Measurements from ENCODE around the gene DAND5. TPM values are rescaled to one million over a fixed set of nuclear protein-coding genes. Genes with fewer than 3 reads are reported as not detected.

The DAND5 gene
- total RNA-seq, 2 experiments from 2014 or later: 0.21 to 0.26 TPM

DNA sequence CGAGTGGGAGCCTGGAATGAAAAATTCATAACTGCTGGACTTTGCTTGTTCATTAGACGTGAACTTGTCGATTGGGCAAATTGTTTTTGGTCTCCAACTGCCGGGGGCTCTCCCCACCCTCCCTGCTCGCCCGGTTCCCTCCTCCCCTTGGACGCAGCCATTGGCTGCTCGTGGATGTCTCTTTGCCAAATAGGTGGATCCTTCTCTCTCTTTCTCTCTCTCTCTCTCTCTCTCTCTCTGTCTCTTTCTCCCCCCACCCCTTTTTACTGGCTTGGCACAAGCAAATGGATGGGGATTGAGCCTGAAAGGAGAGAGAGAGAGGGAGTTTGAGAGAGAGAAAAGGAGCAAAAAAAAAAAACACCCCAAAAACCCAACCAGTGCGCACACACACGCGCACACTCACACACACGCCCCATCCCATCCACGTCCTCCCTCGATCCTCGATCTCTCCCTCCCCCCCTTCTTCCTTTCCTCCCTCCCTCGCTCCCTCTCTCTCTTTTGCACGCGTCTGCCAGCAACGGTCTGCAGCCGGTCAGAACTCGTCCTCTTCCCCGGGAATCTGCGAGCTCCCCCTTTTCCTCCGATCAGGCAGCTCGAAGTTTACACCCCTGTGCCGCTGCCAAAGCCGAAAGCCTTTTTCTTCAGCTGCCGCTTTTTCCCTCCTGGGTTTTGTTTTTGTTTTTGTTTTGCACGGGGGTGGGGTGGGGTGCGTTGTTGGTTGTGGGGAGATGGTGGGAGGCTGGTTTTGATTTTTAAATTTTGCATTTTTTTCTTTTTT lies 53.7 kb downstream of the DAND5 start:
- ATAC-seq: no peak
- Mint-ChIP-seq H3K36me3 (no peaks in the 10 kb centered on the region), H3K4me3 (peak overlapping the region; percentile 60), H3K4me1 (peaks cover 16% of the 10 kb centered on the region), H3K27me3 (peaks cover 78% of the 10 kb centered on the region), H3K27ac (no peak overlapping the region), H3K9me3 (ENCODE audit: low read depth) (no peaks in the 10 kb centered on the region)
- CTCF ChIA-PET: interaction anchor here (1.1 to 2.2 kb wide), 7 partner anchors 10 to 71 kb away, joined by 3 to 9 read pairs (median 7); no protein-coding TSS in a partner anchor
- DNase-seq: no peak

DNA sequence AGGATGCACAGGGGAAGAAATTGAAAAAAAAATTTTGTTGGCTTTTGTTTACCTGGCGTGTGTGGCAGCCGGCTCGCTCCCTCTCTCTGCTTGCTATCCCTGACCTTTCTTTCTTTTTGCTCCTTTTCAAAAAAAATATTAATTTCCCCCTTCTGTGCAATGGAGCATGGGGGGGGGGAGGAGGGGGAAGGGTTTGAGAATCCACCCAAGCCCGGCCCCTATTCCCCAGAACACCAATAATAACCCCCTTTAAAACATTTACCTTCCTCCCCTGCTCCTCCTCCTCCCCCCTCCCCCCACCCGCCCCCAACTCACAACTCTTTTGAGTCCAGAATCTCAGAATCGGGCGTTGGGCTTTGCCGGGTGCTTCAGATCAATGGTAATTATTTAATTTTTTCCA lies 54.3 kb downstream of the DAND5 start:
- Mint-ChIP-seq H3K9me3 (ENCODE audit: low read depth) (no peaks in the 10 kb centered on the region), H3K4me3 (peak overlapping the region; percentile 60), H3K27me3 (peaks cover 79% of the 10 kb centered on the region), H3K27ac (no peak overlapping the region), H3K36me3 (no peaks in the 10 kb centered on the region), H3K4me1 (peaks cover 16% of the 10 kb centered on the region)
- CTCF ChIA-PET: interaction anchor here (0.7 to 1.7 kb wide), 6 partner anchors 10 to 74 kb away, joined by 3 to 9 read pairs (median 5); no protein-coding TSS in a partner anchor
- DNase-seq: no peak
- no peak for ATAC-seq

Small RNA genes within 50 kb of the gene (microRNA-seq; reads per million reads assigned to microRNA genes)
- not detected for gene MIR5695
- 4.7 reads per million, percentile 11 among the genes with 10 or more reads in this experiment for gene MIR6515

Other genes starting within 250 kb of the DAND5 start
- 100 to 1,000 TPM; 101 to 104 TPM for gene TNPO2, start 245.6 kb upstream of the DAND5 start, total RNA-seq
- gene TRIR, start 234.9 kb upstream of the DAND5 start, total RNA-seq: 100 to 1,000 TPM; 195 to 239 TPM
- 10 to 100 TPM; 68.6 to 84.1 TPM for gene GET3, start 232.1 kb upstream of the DAND5 start, total RNA-seq
- gene BEST2, start 217.8 kb upstream of the DAND5 start, total RNA-seq: not detected
- gene HOOK2, start 194.0 kb upstream of the DAND5 start, total RNA-seq: 10 to 100 TPM; 16.6 to 18.2 TPM
- 100 to 1,000 TPM; 142 to 191 TPM for gene JUNB, start 178.1 kb upstream of the DAND5 start, total RNA-seq
- 100 to 1,000 TPM; 168 to 218 TPM for gene PRDX2, start 167.8 kb upstream of the DAND5 start, total RNA-seq
- 10 to 100 TPM; 27.9 to 29.8 TPM for gene THSD8, start 167.5 kb upstream of the DAND5 start, total RNA-seq
- gene RNASEH2A, start 163.0 kb upstream of the DAND5 start, total RNA-seq: 10 to 100 TPM; 53.4 to 58.8 TPM
- not detected for gene RTBDN, start 135.0 kb upstream of the DAND5 start, total RNA-seq
- gene MAST1, start 131.1 kb upstream of the DAND5 start, total RNA-seq: 1 to 10 TPM in 1 of 2 experiments, under 1 TPM in 1; 0.67 to 2.5 TPM
- gene DNASE2, start 88.1 kb upstream of the DAND5 start, total RNA-seq: 10 to 100 TPM; 32.5 to 34.1 TPM
- gene KLF1, start 82.4 kb upstream of the DAND5 start, total RNA-seq: under 1 TPM; 0.29 to 0.45 TPM
- 10 to 100 TPM; 38.7 to 46.1 TPM for gene GCDH, start 78.4 kb upstream of the DAND5 start, total RNA-seq
- gene SYCE2, start 50.3 kb upstream of the DAND5 start, total RNA-seq: 1 to 10 TPM; 2.2 to 2.5 TPM
- 100 to 1,000 TPM in 1 of 2 experiments, 10 to 100 TPM in 1; 96.6 to 131 TPM for gene FARSA, start 35.9 kb upstream of the DAND5 start, total RNA-seq
- 100 to 1,000 TPM; 745 to 898 TPM for gene CALR, start 31.0 kb upstream of the DAND5 start, total RNA-seq
- 100 to 1,000 TPM; 164 to 168 TPM for gene RAD23A, start 23.7 kb upstream of the DAND5 start, total RNA-seq
- 10 to 100 TPM; 23.9 to 24.9 TPM for gene GADD45GIP1, start 12.4 kb upstream of the DAND5 start, total RNA-seq
- under 1 TPM; 0.21 to 0.32 TPM for gene NFIX, start 25.9 kb downstream of the DAND5 start, total RNA-seq
- gene LYL1, start 133.3 kb downstream of the DAND5 start, total RNA-seq: under 1 TPM; 0.49 to 0.64 TPM
- gene TRMT1, start 147.2 kb downstream of the DAND5 start, total RNA-seq: 10 to 100 TPM; 43.2 to 50.2 TPM
- 10 to 100 TPM; 82.2 to 96.0 TPM for gene NACC1, start 148.7 kb downstream of the DAND5 start, total RNA-seq
- 10 to 100 TPM; 58.6 to 70.1 TPM for gene STX10, start 180.8 kb downstream of the DAND5 start, total RNA-seq
- 100 to 1,000 TPM; 148 to 209 TPM for gene IER2, start 180.8 kb downstream of the DAND5 start, total RNA-seq